Esophagus muscularis mucosa (tissue), 3 donors: ENCODE results near the gene CDADC1.

Experiments
- POLR2A ChIP-seq: fragments of 450-650 bp; IDR thresholded peaks from one replicate; pipeline ENCODE4 v1.6.1; 2017; ENCODE audit warnings: antibody characterized with exemption, moderate library complexity, mild to moderate bottlenecking, low read depth
- TF ChIP-seq, protein P1 (sequence below), 3 experiments: fragments of 200-600 bp in 2 of 3; fragments of 450-650 bp in 1 of 3; sonication (generic) in 2 of 3; IDR thresholded peaks; one replicate each; pipeline ENCODE4 v1.5.1; 2017 to 2019; ENCODE audit warnings: antibody characterized with exemption in 3 of 3, mild to moderate bottlenecking in 2 of 3, moderate library complexity in 1 of 3

DNA sequence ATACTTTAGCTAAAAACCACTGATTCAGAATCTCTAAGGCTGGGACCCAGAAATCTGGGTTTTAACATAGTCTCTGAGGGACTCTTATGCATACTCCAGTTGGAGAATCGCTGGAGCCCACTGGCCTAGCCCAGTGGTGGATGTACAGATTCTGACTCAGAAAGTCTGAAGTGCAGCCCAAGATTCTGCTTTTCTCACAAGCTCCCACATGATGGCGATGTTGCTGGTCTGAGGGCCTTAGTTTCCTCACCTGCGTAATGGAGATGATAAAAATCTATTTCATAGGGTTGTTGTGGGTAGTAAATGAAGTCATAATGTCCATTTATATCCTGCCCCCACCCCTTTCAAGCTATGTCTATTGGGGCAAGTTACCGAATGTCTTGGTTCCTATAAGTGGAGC is 7.7 kb upstream of the CDADC1 start:
- TF ChIP-seq, protein P1, sequence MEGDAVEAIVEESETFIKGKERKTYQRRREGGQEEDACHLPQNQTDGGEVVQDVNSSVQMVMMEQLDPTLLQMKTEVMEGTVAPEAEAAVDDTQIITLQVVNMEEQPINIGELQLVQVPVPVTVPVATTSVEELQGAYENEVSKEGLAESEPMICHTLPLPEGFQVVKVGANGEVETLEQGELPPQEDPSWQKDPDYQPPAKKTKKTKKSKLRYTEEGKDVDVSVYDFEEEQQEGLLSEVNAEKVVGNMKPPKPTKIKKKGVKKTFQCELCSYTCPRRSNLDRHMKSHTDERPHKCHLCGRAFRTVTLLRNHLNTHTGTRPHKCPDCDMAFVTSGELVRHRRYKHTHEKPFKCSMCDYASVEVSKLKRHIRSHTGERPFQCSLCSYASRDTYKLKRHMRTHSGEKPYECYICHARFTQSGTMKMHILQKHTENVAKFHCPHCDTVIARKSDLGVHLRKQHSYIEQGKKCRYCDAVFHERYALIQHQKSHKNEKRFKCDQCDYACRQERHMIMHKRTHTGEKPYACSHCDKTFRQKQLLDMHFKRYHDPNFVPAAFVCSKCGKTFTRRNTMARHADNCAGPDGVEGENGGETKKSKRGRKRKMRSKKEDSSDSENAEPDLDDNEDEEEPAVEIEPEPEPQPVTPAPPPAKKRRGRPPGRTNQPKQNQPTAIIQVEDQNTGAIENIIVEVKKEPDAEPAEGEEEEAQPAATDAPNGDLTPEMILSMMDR (IDR thresholded peaks at IDR 0.05) = peak; percentile 26 to 46 (median 31)
- no peak for TF ChIP-seq POLR2A
